Endothelial cell of umbilical vein (primary cell): ENCODE results near the gene BACH2.

Experiments
- EZH2 ChIP-seq: IDR thresholded peaks from 2 replicates; pipeline ENCODE4 v1.6.1; 2012; ENCODE audit warnings: borderline replicate concordance, low read depth, mild to moderate bottlenecking, moderate library complexity, low read length, inconsistent platforms; ENCODE audit not compliant: severe bottlenecking
- GATA2 ChIP-seq: IDR thresholded peaks from 2 replicates; pipeline ENCODE4 v1.7.0; 2011; ENCODE audit warnings: low read depth, mild to moderate bottlenecking, moderate library complexity, mixed read lengths, low read length; ENCODE audit not compliant: insufficient read length, insufficient read depth
- JUN ChIP-seq: IDR thresholded peaks from 2 replicates; pipeline ENCODE4 v1.6.1; 2011; ENCODE audit warnings: borderline replicate concordance, low read depth; ENCODE audit not compliant: insufficient read length, insufficient read depth
- MYC ChIP-seq: IDR thresholded peaks from one replicate; pipeline ENCODE4 v1.6.1; 2011; ENCODE audit warnings: mild to moderate bottlenecking, low read depth, low read length
- POLR2A ChIP-seq: IDR thresholded peaks from 2 replicates; pipeline ENCODE4 v1.6.1; 2012; ENCODE audit warnings: low read depth, mild to moderate bottlenecking, control low read depth, low read length
- POLR2AphosphoS5 ChIP-seq: IDR thresholded peaks from 2 replicates; pipeline ENCODE4 v1.6.1; 2012; ENCODE audit warnings: low read depth, mild to moderate bottlenecking, control low read depth, low read length, moderate library complexity; ENCODE audit not compliant: insufficient read depth
- TF ChIP-seq, protein P1 (sequence below), 2 donors: IDR thresholded peaks; 1 replicate in 1 of 2; 2 replicates in 1 of 2; pipeline ENCODE4 v1.5.1; 2011; ENCODE audit warnings: low read length in 2 of 2, mild to moderate bottlenecking in 2 of 2, moderate library complexity in 2 of 2, control low read depth in 1 of 2, inconsistent platforms in 1 of 2, low read depth in 1 of 2; ENCODE audit not compliant: insufficient read depth in 1 of 2; ENCODE audit errors: extremely low read depth in 1 of 2
- TF ChIP-seq, protein P2 (sequence below): IDR thresholded peaks from 2 replicates; pipeline ENCODE4 v1.6.1; 2011; ENCODE audit not compliant: insufficient read depth, insufficient read length

DNA sequence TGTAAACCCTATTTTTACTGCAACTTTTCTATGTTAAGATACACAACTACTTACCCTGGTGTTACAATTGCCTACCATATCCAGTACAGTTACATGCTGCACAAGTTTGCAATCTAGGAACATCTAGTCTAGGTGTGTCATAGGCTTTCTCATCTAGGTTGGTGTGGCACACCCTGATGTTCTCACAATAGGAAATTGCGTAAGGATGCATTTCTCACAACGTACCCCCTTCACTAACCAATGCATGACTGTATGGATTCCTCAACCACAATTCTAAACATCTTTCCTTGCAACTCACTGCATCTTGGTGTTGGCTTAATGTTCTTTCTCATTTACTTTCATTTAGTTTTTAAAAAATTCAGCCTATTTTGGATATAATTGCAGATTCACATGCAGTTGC is 370.8 kb downstream of the BACH2 start:
- TF ChIP-seq, protein P1, sequence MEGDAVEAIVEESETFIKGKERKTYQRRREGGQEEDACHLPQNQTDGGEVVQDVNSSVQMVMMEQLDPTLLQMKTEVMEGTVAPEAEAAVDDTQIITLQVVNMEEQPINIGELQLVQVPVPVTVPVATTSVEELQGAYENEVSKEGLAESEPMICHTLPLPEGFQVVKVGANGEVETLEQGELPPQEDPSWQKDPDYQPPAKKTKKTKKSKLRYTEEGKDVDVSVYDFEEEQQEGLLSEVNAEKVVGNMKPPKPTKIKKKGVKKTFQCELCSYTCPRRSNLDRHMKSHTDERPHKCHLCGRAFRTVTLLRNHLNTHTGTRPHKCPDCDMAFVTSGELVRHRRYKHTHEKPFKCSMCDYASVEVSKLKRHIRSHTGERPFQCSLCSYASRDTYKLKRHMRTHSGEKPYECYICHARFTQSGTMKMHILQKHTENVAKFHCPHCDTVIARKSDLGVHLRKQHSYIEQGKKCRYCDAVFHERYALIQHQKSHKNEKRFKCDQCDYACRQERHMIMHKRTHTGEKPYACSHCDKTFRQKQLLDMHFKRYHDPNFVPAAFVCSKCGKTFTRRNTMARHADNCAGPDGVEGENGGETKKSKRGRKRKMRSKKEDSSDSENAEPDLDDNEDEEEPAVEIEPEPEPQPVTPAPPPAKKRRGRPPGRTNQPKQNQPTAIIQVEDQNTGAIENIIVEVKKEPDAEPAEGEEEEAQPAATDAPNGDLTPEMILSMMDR (IDR thresholded peaks at IDR 0.05; ENCODE audit: extremely low read depth in 1 of 2, insufficient read depth in 1 of 2, low read depth in 1 of 2, low read length in 2 of 2) = no peak
- TF ChIP-seq EZH2 = no peak
- no peak for TF ChIP-seq POLR2A
- no peak for TF ChIP-seq GATA2
- TF ChIP-seq, protein P2, sequence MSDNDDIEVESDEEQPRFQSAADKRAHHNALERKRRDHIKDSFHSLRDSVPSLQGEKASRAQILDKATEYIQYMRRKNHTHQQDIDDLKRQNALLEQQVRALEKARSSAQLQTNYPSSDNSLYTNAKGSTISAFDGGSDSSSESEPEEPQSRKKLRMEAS = no peak
- no peak for TF ChIP-seq POLR2AphosphoS5
- no peak for TF ChIP-seq JUN
- TF ChIP-seq MYC = no peak
